Measurements from ENCODE around the gene RTN1. TPM values are rescaled to one million over a fixed set of nuclear protein-coding genes. Genes with fewer than 3 reads are reported as not detected.

Gene RTN1
- total and polyA plus RNA-seq, 9 of the 15 experiments (the other 6 are each of a cell fraction or from before 2014, with no cell fraction given) = 0.03 to 0.09 TPM; not detected in 7

DNA sequence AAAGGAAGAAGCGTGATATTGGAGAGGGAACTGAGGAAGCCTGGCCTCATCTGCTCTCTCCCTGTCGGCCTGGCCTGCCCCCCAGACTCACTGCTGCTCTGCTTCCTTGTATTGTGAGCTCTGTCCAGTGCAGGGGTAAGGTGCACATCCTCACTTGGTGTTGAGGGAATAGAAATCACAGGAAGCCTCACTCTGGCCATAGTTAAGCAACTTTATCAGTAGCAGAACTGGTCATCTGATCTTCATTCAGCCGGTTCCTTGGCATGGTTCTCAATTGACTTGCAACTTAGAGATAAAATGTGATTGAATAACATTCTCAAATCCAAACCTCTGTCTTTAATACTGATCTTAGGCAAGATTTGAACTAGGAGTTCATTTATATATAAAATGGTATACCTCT is 282.5 kb downstream of the RTN1 start:
- DNase-seq (ENCODE audit: extremely low read depth in 1 of 4, low spot score in 3 of 4) (no peak), ATAC-seq (no peak), FAIRE-seq (no peak)
- H3K79me2 ChIP-seq (ENCODE audit: control insufficient read depth, insufficient read depth, low read length) = no peaks in the 10 kb centered on the region
- WGBS (ENCODE audit: insufficient coverage, low coverage, missing lambda C conversion rate) = 0% methylated on average over 2 of the region's 3 CpGs
- intact Hi-C loops (cut with micrococcal nuclease) = no loop called here
- H3K27me3 ChIP-seq (ENCODE audit: control insufficient read depth in 2 of 2, insufficient read depth in 2 of 2, low read length in 2 of 2) = no peaks in the 10 kb centered on the region
- H3K4me3 ChIP-seq = no peak overlapping the region
- H2AFZ ChIP-seq (ENCODE audit: low read depth, low read length) = no peak overlapping the region
- TF ChIP-seq ZNF707 (CRISPR knock-in tag; conservative IDR thresholded peaks at IDR 0.05) (no peak), ZNF764 (CRISPR knock-in tag; IDR thresholded peaks at IDR 0.05; ENCODE audit: low read depth) (no peak), ZKSCAN3 (CRISPR knock-in tag; IDR thresholded peaks at IDR 0.05) (no peak), IFI16 (CRISPR knock-in tag; IDR thresholded peaks at IDR 0.05) (no peak), SMARCC2 (IDR thresholded peaks at IDR 0.05; ENCODE audit: low read depth) (no peak), CREB1 (IDR thresholded peaks at IDR 0.05) (no peak), CREB1 (CRISPR knock-in tag; IDR thresholded peaks at IDR 0.05) (no peak), ZNF217 (CRISPR knock-in tag; IDR thresholded peaks at IDR 0.05) (no peak), ATF6 (CRISPR knock-in tag; IDR thresholded peaks at IDR 0.05) (no peak), TFE3 (CRISPR knock-in tag; IDR thresholded peaks at IDR 0.05) (no peak), CREB3L1 (IDR thresholded peaks at IDR 0.05; ENCODE audit: borderline replicate concordance, low read depth) (no peak)
- TF ChIP-seq, protein P1, sequence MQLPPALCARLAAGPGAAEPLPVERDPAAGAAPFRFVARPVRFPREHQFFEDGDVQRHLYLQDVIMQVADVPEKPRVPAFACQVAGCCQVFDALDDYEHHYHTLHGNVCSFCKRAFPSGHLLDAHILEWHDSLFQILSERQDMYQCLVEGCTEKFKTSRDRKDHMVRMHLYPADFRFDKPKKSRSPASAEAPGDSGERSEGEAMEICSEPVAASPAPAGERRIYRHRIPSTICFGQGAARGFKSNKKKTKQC (CRISPR knock-in tag; IDR thresholded peaks at IDR 0.05) = no peak
- H3K9ac ChIP-seq (ENCODE audit: insufficient read depth in 1 of 2, low read depth in 2 of 2, low read length in 2 of 2) = no peak overlapping the region
- in situ Hi-C loops (cut with MboI) = no loop called here
- H3K4me1 ChIP-seq (replicated peaks in 1 of 2; ENCODE audit: control insufficient read depth in 2 of 2, insufficient read depth in 2 of 2, low read length in 2 of 2) = no peaks in the 10 kb centered on the region
- no peaks in the 10 kb centered on the region for H4K20me1 ChIP-seq (replicated peaks; ENCODE audit: control insufficient read depth, insufficient read depth, low read length)
- no peaks in the 10 kb centered on the region for H3K9me1 ChIP-seq (ENCODE audit: control insufficient read depth, insufficient read depth, low read length)
- no TSS peak for BruUV-seq (replicated peaks)
- no peaks in the 10 kb centered on the region for H3K9me3 ChIP-seq (replicated peaks; ENCODE audit: control insufficient read depth, insufficient read depth, low read depth, low read length)
- POLR2A ChIA-PET = no interaction called here
- H3K4me2 ChIP-seq (ENCODE audit: insufficient read depth, low read length) = no peak overlapping the region
- no peaks in the 10 kb centered on the region for H3K36me3 ChIP-seq (ENCODE audit: control insufficient read depth, insufficient read depth, low read length)
- no peak overlapping the region for H3K27ac ChIP-seq (ENCODE audit: extremely low read depth, low read depth, low read length)
- CTCF ChIA-PET (ENCODE audit: low intra/inter-chr PET ratio) = no interaction called here

Data from K562 (cell line).